ENCODE data around the gene MED15.

MED15 gene

DNA sequence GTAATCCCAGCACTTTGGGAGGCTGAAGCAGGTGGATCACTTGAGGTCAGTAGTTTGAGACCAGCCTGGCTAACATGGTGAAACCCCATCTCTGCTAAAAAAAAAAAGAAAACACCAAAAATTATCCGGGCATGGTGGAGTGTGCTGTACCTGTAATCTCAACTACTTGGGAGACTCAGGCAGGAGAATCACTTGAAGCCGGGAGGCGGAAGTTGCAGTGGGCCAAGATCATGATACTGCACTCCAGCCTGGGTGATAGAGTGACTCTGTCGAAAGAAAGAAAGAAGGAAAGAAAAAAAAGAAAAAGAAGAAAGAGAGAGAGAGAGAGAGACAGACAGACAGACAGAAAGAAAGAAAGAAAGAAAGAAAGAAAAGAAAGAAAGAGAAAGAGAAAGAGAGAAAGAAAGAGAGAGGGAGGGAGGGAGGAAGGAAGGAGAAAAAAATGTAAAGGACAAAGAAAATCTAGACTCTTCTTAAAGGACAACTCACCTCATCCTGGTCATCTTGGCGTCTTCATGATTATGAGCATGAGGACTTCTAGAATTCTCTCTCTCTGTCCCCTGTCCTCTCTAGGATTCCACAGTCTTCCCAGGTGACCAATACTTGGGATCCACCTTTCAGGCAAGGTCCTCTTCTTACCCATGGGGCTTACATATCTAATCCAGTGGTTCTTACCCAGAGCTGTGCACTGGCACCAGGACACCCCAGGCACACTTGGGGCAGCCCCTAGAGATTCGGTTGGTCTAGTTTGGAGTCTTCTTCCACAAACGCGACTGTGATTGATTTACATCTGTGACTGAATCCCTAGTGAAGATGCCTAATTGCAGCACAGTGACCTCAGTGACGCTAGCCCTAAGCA, 120.9 kb downstream of the MED15 start:
- H3K4me3 ChIP-seq (ENCODE audit: low read depth, low read length), result no peak overlapping the region
- in situ Hi-C loops (cut with HindIII; ENCODE audit: low pct_ligation_motif_present, low sequenced_read_pairs), result no loop called here
- H3K27me3 ChIP-seq (replicated peaks), result peaks cover 25% of the 10 kb centered on the region
- no peak for DNase-seq
- H3K36me3 ChIP-seq (replicated peaks), result no peaks in the 10 kb centered on the region
- TF ChIP-seq, protein P1, sequence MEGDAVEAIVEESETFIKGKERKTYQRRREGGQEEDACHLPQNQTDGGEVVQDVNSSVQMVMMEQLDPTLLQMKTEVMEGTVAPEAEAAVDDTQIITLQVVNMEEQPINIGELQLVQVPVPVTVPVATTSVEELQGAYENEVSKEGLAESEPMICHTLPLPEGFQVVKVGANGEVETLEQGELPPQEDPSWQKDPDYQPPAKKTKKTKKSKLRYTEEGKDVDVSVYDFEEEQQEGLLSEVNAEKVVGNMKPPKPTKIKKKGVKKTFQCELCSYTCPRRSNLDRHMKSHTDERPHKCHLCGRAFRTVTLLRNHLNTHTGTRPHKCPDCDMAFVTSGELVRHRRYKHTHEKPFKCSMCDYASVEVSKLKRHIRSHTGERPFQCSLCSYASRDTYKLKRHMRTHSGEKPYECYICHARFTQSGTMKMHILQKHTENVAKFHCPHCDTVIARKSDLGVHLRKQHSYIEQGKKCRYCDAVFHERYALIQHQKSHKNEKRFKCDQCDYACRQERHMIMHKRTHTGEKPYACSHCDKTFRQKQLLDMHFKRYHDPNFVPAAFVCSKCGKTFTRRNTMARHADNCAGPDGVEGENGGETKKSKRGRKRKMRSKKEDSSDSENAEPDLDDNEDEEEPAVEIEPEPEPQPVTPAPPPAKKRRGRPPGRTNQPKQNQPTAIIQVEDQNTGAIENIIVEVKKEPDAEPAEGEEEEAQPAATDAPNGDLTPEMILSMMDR (IDR thresholded peaks at IDR 0.05; ENCODE audit: low read depth, low read length, missing control alignments), result no peak
- H3K27ac ChIP-seq, result no peak overlapping the region

DNA sequence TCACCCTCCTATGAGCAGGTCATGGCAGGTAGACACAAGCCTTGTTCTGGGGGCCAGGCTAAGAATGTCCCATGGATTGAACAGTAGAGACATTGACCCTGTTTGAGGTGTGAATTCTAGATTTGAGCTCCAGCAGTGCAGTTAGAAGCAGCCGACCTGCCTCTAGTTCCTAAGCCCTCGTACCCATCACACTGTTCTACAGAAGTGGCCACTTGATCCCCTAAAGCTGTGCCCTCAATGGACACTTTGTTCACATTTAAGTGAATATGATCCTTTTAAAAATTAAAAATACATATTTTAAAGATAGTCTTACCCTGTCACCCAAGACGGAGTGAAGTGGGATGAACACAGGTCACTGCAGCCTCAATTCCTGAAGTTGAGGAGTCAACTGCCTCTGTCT, 122.0 kb downstream of the MED15 start:
- H3K36me3 ChIP-seq (replicated peaks), result no peaks in the 10 kb centered on the region
- TF ChIP-seq, protein P1 (IDR thresholded peaks at IDR 0.05; ENCODE audit: low read depth, low read length, missing control alignments), result no peak
- peaks cover 20% of the 10 kb centered on the region for H3K27me3 ChIP-seq (replicated peaks)
- in situ Hi-C loops (cut with HindIII; ENCODE audit: low pct_ligation_motif_present, low sequenced_read_pairs), result no loop called here
- H3K4me3 ChIP-seq (ENCODE audit: low read depth, low read length), result no peak overlapping the region
- no peak overlapping the region for H3K27ac ChIP-seq
- no peak for DNase-seq

- Histone ChIP-seq H3K27ac (no peak overlapping the region), H3K36me3 (replicated peaks) (no peaks in the 10 kb centered on the region), H3K27me3 (replicated peaks) (peaks cover 19% of the 10 kb centered on the region), H3K4me3 (ENCODE audit: low read depth, low read length) (no peak overlapping the region)
- TF ChIP-seq, protein P1 (IDR thresholded peaks at IDR 0.05; ENCODE audit: low read depth, low read length, missing control alignments), result no peak
- no peak for DNase-seq
- in situ Hi-C loops (cut with HindIII; ENCODE audit: low pct_ligation_motif_present, low sequenced_read_pairs), result no loop called here
Measured at GRCh38 chr22:20630873-20631617, 123.6 kb downstream of the MED15 start.

DNA sequence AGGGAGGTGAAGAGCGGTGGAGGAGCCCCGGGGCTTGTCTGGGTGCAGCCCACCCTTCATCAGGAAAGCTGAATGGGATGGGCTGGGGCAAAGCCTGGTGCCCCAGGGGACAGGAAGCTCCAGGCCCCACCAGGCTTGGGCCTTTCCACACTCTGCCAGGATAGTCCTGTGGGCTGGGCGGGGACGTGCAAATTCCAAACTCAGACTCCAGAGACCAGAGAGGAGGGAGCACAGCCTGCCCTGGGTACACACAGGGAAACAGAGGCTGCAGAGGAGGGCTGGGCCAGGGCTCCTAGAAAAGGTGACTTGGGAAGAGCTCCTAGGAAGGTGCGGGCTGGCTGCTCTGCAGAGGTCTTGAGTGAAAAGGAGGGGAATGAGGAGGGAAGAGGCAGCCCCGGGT, 124.7 kb downstream of the MED15 start:
- TF ChIP-seq, protein P1 (IDR thresholded peaks at IDR 0.05; ENCODE audit: low read depth, low read length, missing control alignments), result no peak
- in situ Hi-C loops (cut with HindIII; ENCODE audit: low pct_ligation_motif_present, low sequenced_read_pairs), result no loop called here
- no peak for DNase-seq
- no peaks in the 10 kb centered on the region for H3K36me3 ChIP-seq (replicated peaks)
- peaks cover 23% of the 10 kb centered on the region for H3K27me3 ChIP-seq (replicated peaks)
- H3K4me3 ChIP-seq (ENCODE audit: low read depth, low read length), result no peak overlapping the region
- no peak overlapping the region for H3K27ac ChIP-seq

- DNase-seq, result no peak
- peaks cover 21% of the 10 kb centered on the region for H3K27me3 ChIP-seq (replicated peaks)
- TF ChIP-seq, protein P1 (IDR thresholded peaks at IDR 0.05; ENCODE audit: low read depth, low read length, missing control alignments), result no peak
- no peaks in the 10 kb centered on the region for H3K36me3 ChIP-seq (replicated peaks)
- H3K27ac ChIP-seq, result no peak overlapping the region
- H3K4me3 ChIP-seq (ENCODE audit: low read depth, low read length), result no peak overlapping the region
- in situ Hi-C loops (cut with HindIII; ENCODE audit: low pct_ligation_motif_present, low sequenced_read_pairs), result no loop called here
Measured at GRCh38 chr22:20632518-20632917, 125.1 kb downstream of the MED15 start.

Measured in brain microvascular endothelial cell (primary cell).